Gastrocnemius medialis (tissue), 4 donors: ENCODE data around the gene DPP7. TPM values are rescaled to one million over a fixed set of nuclear protein-coding genes. Genes with fewer than 3 reads are reported as not detected.

Experiments used
- ATAC-seq, 2 donors: fragments of 150-250 bp; one replicate each; pipeline ENCODE4 v1.9.1; 2016
- DNase-seq, 2 donors: peaks; one replicate each; pipeline ENCODE4 v3.0.0-alpha.2; 2019
- H3K27ac ChIP-seq, 4 donors: fragments of 200-600 bp; sonication (generic); 1 replicate in 1 of 4; 2 replicates in 3 of 4; pipeline ENCODE4 v1.5.1; 2016 to 2018; ENCODE audit warnings: mild to moderate bottlenecking in 2 of 4, moderate library complexity in 1 of 4
- H3K27me3 ChIP-seq, 3 donors: fragments of 200-600 bp; sonication (generic) in 2 of 3; 1 replicate in 1 of 3; 2 replicates in 2 of 3; pipeline versions ENCODE4 v1.5.1 to v1.6.0; 2016 to 2019; ENCODE audit warnings: mild to moderate bottlenecking in 1 of 3, moderate library complexity in 1 of 3
- H3K36me3 ChIP-seq, 2 donors: fragments of 200-600 bp; sonication (generic) in 1 of 2; one replicate each; pipeline ENCODE4 v1.5.1; 2017 to 2018
- H3K4me1 ChIP-seq, 2 donors: fragments of 200-600 bp; sonication (generic) in 1 of 2; one replicate each; pipeline ENCODE4 v1.5.1; 2016 to 2017; ENCODE audit warnings: mild to moderate bottlenecking in 2 of 2
- H3K4me3 ChIP-seq, 4 donors: fragments of 200-600 bp; sonication (generic) in 3 of 4; 1 replicate in 1 of 4; 2 replicates in 3 of 4; pipeline ENCODE4 v1.5.1; 2016 to 2019; ENCODE audit warnings: mild to moderate bottlenecking in 2 of 4
- H3K9me3 ChIP-seq, 3 donors: fragments of 200-600 bp; sonication (generic) in 2 of 3; 1 replicate in 1 of 3; 2 replicates in 2 of 3; pipeline ENCODE4 v1.5.1; 2016 to 2019
- CTCF ChIP-seq, 5 experiments: fragments of 450-650 bp in 3 of 5; fragments of 200-600 bp in 2 of 5; sonication (generic) in 2 of 5; IDR thresholded peaks in 4 of 5; conservative IDR thresholded peaks in 1 of 5; 1 replicate in 4 of 5; 2 replicates in 1 of 5; pipeline ENCODE4 v1.5.1; 2016 to 2019; ENCODE audit warnings: antibody characterized with exemption in 5 of 5, mild to moderate bottlenecking in 3 of 5, moderate library complexity in 3 of 5
- POLR2A ChIP-seq, 2 donors: fragments of 450-650 bp; IDR thresholded peaks; one replicate each; pipeline ENCODE4 v1.6.1; 2017; ENCODE audit warnings: antibody characterized with exemption in 2 of 2, mild to moderate bottlenecking in 2 of 2, moderate library complexity in 2 of 2
- in situ Hi-C, 4 donors: fragments of 200-750 bp; cut with MboI; loops; one replicate each; pipeline versions ENCODE4 v1.15.0 to v1.8.0; 2017; ENCODE audit warnings: low sequenced_read_pairs in 4 of 4
- intact Hi-C: fragments of 100-400 bp; cut with DNase I; formaldehyde crosslinking; loops from one replicate; pipeline ENCODE4 v1.15.1; 2023; ENCODE audit warnings: low total_unique reads
- total RNA-seq, 4 donors: library from RNA; depleted of rRNA; stranded (reverse); fragments of >200 nt; gene quantifications; one replicate each; pipeline versions ENCODE4 v1.1.0 to v1.2.3, GENCODE V29; 2016

DPP7 gene
- total RNA-seq, 4 donors from 2014 or later = 36.9 to 63.1 (median 55.9) TPM

GRCh38 chr9:137150617-137151457 lies 36.3 kb upstream of the DPP7 start:
- DNase-seq (no peak), ATAC-seq (no peak)
- no peaks in the 10 kb centered on the region for H3K4me1 ChIP-seq
- in situ Hi-C loops = no loop called here
- TF ChIP-seq POLR2A (IDR thresholded peaks at IDR 0.05) (no peak), CTCF (IDR thresholded peaks at IDR 0.05 in 4 of 5, conservative IDR thresholded peaks at IDR 0.05 in 1 of 5) (no peak)
- intact Hi-C loops = no loop called here
- H3K4me3 ChIP-seq = no peak overlapping the region
- H3K27me3 ChIP-seq = peaks cover 17 to 42% (median 24%) of the 10 kb centered on the region in 3 donors
- no peaks in the 10 kb centered on the region for H3K9me3 ChIP-seq
- no peaks in the 10 kb centered on the region for H3K36me3 ChIP-seq
- H3K27ac ChIP-seq = no peak overlapping the region

- no peak overlapping the region for H3K4me3 ChIP-seq
- intact Hi-C loops = no loop called here
- in situ Hi-C loops = no loop called here
- H3K9me3 ChIP-seq = no peaks in the 10 kb centered on the region
- peaks cover 13 to 43% (median 25%) of the 10 kb centered on the region in 3 donors for H3K27me3 ChIP-seq
- H3K36me3 ChIP-seq = no peaks in the 10 kb centered on the region
- ATAC-seq (no peak), DNase-seq (no peak)
- no peaks in the 10 kb centered on the region for H3K4me1 ChIP-seq
- TF ChIP-seq POLR2A (IDR thresholded peaks at IDR 0.05) = no peak
- no peak for TF ChIP-seq CTCF (IDR thresholded peaks at IDR 0.05 in 4 of 5, conservative IDR thresholded peaks at IDR 0.05 in 1 of 5)
- no peak overlapping the region for H3K27ac ChIP-seq
Measured at GRCh38 chr9:137149942-137150616, 35.5 kb upstream of the DPP7 start.

GRCh38 chr9:137149363-137149762 lies 34.8 kb upstream of the DPP7 start:
- H3K4me1 ChIP-seq = no peaks in the 10 kb centered on the region
- in situ Hi-C loops = no loop called here
- ATAC-seq (no peak), DNase-seq (no peak)
- H3K4me3 ChIP-seq = no peak overlapping the region
- H3K27ac ChIP-seq = no peak overlapping the region
- peaks cover 13 to 43% (median 25%) of the 10 kb centered on the region in 3 donors for H3K27me3 ChIP-seq
- no peaks in the 10 kb centered on the region for H3K36me3 ChIP-seq
- intact Hi-C loops = no loop called here
- no peak for TF ChIP-seq CTCF (IDR thresholded peaks at IDR 0.05 in 4 of 5, conservative IDR thresholded peaks at IDR 0.05 in 1 of 5)
- no peak for TF ChIP-seq POLR2A (IDR thresholded peaks at IDR 0.05)
- H3K9me3 ChIP-seq = no peaks in the 10 kb centered on the region

GRCh38 chr9:137148661-137149060 lies 34.1 kb upstream of the DPP7 start:
- Histone ChIP-seq H3K4me3 (no peak overlapping the region), H3K27me3 (peaks cover 17 to 48% (median 30%) of the 10 kb centered on the region in 3 donors), H3K9me3 (no peaks in the 10 kb centered on the region), H3K4me1 (no peaks in the 10 kb centered on the region), H3K36me3 (no peaks in the 10 kb centered on the region), H3K27ac (no peak overlapping the region)
- ATAC-seq (no peak), DNase-seq (no peak)
- in situ Hi-C loops = no loop called here
- intact Hi-C loops = no loop called here
- TF ChIP-seq POLR2A (IDR thresholded peaks at IDR 0.05) (no peak), CTCF (IDR thresholded peaks at IDR 0.05 in 4 of 5, conservative IDR thresholded peaks at IDR 0.05 in 1 of 5) (no peak)
